NCI-H1436 (cell line): ENCODE data around the gene ROBO1.

Experiments used
- DNase-seq: peaks from one replicate; lab custom pipeline; 2025; lab: John Stamatoyannopoulos, UW

ROBO1 gene

DNA sequence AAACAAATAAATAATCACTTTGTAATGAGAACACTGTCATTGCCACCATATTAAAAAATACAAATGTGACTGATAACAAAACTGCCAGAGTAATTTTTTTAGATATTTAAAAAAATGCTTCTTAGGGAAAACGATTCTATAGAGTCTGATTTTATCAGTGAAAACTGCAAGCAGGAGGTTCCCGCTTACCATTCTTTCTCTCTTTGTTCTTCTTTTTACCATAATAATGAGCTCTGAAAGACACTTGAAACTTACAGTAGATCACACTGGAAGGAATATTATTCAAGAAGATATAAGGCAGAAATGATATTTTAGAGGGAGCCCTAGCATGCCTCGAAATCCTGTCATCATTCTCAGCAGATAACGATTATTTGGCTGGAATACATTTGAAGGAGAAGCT, 701.3 kb downstream of the ROBO1 start:
- DNase-seq = no peak

DNA sequence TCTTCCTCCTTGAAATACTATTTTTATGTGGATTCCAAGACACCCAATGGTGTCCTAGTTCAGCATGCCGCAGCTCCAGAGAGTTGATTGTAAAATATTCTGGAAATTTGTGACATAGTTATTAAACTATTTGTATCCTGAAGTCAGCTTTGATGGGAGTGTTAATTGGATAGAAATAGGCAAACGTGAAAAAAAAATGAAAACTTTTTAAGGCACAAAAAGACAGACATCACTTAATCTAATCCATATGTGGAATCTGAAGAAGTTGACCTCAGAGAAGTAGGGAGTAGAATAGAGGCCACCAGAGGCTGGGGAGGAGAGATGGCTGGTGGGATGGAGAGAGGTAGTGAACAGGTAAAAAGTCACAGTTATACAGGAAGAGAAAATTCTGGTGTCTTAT, 704.2 kb downstream of the ROBO1 start:
- DNase-seq = no peak

- no peak for DNase-seq
Measured at GRCh38 chr3:79057756-79058155, 710.0 kb downstream of the ROBO1 start.

- DNase-seq = no peak
Measured at GRCh38 chr3:79056498-79056897, 711.3 kb downstream of the ROBO1 start.

DNA sequence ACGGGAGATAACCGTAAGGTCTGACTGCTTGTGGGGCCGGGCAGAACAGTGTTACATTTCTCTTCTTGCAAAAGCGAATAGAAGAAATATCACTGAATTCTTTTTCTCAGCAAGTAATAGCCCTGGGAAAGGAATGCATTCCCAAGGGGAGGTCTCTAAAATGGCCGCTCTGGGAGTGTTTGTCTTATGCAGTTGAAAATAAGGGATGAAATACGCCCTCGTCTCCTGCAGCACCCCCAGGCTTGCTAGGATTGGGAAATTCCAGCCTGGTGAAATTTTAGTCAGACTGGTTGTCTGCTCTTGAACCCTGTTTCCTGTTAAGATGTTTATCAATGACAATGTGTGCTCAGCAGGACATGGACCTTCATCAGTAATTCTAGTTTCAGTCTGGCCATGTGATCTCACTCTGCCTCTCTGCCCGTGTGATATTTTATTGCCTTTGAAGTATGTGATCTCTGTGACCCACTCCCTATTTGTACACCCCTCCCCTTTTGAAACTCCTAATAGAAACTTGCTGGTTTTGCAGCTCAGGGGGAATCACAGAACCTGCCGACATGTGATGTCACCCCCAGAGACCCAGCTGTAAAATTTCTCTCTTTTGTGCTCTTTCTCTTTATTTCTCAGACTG, 715.6 kb downstream of the ROBO1 start:
- no peak for DNase-seq

DNA sequence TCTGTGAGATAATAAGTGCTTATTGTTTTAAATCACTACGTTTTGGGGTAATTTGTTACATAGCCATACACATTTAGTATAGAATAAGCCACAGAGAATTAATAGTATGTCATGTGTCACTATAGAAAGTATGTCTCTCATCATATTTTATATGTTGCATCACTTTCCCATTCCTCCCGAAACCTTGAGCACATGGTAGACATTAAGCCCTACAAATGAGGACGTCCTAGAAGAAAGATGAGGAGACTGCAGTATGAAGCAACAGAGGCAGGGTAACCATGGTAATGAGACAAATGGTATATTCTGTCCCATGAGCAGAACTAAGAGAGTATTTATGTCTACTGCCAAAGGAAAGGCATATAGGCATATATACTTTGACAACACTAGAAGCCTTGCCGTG, 720.2 kb downstream of the ROBO1 start:
- no peak for DNase-seq

GRCh38 chr3:79041621-79042020, 726.2 kb downstream of the ROBO1 start:
- no peak for DNase-seq

DNA sequence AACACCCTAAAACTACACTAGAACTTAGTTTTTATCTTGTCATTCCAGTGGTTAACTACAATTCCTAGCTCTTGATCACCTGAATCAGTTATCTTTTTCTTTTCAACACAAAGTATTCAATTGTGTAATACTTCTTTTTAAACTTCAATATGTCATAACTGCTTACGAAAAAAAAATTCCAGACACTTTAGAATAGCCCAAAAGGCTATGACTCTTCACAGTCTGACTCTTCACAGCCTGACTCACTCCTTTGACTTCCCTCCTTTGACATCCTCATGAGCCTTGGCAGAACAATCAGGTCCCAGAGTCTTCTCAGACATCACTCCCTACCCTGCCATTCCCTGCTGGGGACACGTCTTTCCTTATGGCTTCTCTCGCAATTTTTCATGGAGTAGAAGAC, 727.1 kb downstream of the ROBO1 start:
- DNase-seq = no peak

DNA sequence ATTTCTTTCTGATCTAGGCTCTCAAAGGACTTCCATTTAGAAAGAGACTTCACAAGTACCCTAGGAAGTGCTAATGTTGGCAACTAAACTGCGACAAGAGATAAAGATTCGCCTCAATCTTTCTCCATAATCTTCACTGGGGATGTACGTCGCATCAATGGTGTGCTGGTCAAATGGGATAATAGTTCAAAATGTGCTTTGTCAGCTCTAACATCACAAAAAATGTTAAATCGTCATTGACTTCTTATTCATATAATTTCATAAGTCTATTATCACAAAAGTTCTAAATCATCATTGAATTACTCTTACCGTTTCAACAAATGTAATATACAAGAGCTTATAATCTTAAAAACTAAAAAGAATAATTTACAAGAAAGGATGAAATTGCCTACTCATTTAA, 727.7 kb downstream of the ROBO1 start:
- DNase-seq = no peak

DNA sequence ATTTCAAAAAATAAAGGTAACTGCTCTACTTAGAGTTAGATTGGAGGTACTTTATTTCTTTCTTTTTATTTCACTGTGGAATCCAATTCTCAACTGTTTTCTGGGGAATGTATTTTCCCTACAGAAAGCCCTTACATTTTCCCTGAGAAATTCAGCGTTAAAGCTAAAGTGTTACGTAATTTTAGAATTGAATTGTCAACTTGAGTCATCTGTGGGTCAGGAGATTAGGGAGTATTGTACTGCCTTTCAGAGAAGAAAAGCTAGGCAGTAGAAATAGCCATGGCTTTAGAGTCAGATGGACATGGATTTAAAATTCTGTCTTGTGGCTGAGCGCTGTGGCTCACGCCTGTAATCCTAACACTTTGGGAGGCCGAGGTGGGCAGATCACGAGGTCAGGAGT, 728.6 kb downstream of the ROBO1 start:
- DNase-seq = no peak

- DNase-seq = no peak
Measured at GRCh38 chr3:79038636-79039035, 729.2 kb downstream of the ROBO1 start.

DNA sequence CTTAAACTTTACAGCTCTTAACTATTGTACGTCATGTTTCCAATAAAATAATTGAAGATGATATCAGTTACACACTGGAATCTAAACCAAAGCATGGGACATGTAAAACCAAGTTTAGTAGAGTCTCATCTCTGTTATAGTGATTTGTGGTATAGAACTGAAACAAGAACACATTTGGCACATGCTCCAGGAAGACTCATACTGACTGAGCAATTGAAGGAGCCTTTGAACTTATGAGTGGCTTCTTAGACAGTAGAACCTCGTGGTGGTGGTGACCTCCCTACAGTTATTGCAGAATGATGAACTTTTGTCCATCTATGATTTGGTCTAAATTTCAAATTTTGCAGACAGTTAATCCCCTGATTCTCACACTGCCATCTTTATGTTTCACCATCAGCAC, 729.7 kb downstream of the ROBO1 start:
- DNase-seq = no peak

GRCh38 chr3:79032686-79033318, 735.0 kb downstream of the ROBO1 start:
- DNase-seq = peak; percentile 37

DNA sequence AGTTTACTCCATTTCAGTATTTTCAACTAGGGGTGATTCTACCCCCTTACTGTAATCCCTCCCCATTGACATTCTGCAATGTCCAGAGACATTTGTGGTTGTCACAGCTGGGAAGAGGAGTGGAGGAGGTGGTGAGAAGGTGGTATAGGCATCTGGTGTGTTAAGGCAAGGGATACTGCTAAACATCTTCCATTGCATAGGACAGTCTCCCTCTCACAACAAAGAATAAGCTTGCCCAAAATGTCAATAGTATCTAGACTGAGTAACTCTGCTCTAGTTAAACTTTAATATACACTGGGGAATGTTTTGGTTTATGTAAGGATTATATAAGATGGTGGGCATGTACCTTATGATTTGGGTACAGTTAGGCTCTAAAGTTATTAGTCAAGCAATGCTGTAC, 737.6 kb downstream of the ROBO1 start:
- DNase-seq = no peak

DNA sequence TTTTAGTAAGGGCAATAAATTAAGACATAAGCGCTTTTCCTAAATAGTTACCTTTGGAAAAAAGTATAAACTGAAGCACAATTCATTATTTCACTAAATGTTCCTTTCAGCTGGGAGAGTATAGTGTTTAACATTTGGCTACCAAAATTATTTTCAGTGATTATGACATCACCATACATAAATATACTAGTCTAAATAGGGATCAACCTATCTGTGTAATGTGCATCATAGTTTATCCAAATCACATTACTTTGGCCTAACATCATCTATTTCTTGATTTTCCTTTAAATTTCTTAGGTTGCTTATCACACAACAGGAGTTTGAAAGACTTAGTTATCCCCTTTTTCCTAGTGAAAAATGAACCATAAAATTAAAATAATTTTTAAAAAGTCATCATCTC, 738.9 kb downstream of the ROBO1 start:
- DNase-seq = no peak

DNA sequence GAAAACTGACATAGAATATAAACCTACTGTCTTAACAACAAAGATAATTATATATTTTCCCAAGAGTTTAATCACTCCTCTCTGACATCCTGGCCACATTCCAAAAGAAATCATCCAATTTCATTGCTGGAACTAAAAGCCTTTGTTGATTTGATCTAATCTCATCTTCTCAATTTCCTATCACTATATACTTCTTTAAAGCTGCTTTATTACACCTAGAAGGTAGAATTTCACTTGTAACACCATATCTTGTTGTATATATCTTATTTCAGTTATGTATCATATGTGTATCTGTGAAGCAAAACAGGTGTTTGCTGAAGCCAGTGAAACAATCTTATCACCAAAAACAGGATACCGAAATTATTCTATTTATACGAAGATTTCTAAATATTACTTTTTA, 740.2 kb downstream of the ROBO1 start:
- peak; percentile 47 for DNase-seq

DNA sequence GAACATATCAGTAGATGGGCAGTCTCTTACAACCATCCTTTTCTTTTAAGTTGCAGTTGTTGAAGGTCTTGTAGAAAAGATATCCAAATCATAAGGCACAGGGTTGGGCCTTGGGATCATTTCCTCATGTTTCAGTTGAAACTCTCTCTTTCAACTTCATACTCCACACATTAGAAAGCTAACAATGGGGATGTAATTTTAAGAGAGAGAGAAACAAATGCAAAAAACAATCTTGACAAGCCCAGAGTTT, 747.9 kb downstream of the ROBO1 start:
- no peak for DNase-seq

- DNase-seq = peak; percentile 69
Measured at GRCh38 chr3:79019137-79019923, 748.5 kb downstream of the ROBO1 start.

DNA sequence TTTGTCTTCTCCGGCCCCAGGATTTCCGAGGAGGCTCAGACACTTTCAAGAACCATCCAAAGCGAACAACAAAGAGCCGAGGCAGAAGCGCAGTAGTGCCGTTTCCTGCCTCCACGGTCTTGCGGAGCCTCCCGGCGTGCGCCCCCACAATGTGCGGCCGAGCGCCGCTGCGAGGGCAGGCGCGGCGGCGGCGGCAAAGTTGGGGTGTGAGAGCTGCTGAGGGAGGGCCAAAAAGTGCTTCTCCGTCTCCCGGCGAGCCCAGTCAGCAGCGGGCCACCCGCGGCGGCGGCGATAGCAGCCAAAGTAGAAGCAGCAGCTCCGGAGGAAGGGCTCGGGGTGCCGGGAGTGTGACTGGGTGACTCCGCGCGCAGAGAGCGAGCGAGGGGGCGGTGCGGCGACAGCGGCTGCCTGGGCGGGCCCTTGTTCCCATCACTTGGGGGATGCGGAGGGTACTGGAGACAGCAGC, 749.1 kb downstream of the ROBO1 start:
- no peak for DNase-seq

- no peak for DNase-seq
Measured at GRCh38 chr3:79018265-79018664, 749.5 kb downstream of the ROBO1 start.

- DNase-seq = no peak
Measured at GRCh38 chr3:79016587-79017376, 751.0 kb downstream of the ROBO1 start.

- DNase-seq = no peak
Measured at GRCh38 chr3:79015854-79016253, 751.9 kb downstream of the ROBO1 start.

DNA sequence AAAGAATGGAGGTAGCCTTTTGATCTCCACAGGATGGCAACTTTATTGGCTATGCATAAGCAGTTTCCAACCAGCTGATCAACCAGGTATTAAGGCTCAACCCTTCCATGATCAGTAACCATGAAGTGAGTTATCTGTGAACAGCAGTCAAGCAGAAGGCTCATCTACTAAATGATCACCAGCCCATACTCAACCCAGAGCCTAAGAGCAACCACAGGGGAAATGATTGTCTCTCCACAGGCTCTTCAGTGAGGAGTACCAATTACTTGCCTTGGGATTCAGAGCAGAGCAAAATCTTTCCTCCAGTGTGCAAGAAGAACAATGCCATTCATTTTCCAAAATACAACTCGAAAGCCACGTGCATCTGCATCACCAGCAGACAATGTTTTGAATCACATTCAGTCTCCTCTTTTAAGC, 754.8 kb downstream of the ROBO1 start:
- DNase-seq = no peak
